ENCODE results near the gene LRRC10B.
"Not testable (repeated sequence)": the region's sequence is repeated elsewhere in the genome, so short reads cannot be mapped to it uniquely, and the experiment has no call there.

Gene LRRC10B

DNA sequence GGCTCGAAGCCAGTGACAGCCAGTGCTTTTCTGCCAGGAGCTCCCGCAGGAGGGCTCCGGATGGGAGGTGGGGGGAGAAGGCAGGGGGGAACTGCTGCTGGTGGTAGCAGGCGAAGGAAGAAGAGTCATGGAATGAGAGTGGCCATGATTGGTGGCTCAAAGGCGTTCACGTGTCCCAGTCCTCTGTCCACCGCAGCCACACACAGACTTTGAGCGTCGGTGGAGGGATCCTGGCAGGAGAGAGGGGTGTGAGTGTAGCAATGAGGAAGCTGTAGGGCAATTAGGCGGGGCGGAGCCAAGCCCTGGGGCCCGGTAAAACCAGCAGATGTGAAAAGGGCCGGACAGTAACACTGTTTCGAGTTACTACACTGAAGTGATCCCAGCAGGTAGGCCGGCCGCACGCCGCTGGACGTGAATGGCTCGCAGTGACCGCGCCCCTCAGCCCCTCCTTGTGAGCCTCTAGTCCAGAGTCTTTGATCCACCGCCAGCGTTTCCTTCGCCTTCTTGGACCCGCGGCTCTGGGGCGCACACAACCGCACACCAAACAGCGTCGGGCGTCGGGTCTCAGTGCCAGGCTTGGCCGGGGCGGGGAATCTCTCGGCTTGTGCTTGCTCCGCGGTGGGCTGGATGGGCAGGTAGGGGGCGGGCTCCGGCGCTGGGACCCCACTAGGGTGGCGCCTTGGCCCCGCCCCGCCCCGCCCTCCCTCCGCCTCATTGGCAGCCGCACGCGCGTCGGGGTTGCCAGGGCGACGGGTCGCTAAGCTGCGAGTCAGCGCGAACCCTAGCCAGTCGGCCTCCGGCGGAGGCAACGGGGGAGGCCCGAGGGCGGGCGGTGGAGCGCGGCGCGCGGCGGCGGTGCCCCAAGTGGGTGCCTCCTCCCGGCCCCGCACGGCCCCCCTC lies at the start of gene LRRC10B:
LRRC10B (plus strand) TSS at position 788 of the 900 bp plus-strand sequence. CDS start 250 bp downstream, outside the sequence.
- no peak for DNase-seq

GRCh38 chr11:61460474-61460881 lies 48.1 kb upstream of the LRRC10B start:
- DNase-seq, result peak; percentile 31

- DNase-seq, result no peak
Measured at GRCh38 chr11:61460986-61461385, 47.6 kb upstream of the LRRC10B start.

GRCh38 chr11:61467602-61468001 lies 40.9 kb upstream of the LRRC10B start:
- DNase-seq, result not testable (repeated sequence)

DNA sequence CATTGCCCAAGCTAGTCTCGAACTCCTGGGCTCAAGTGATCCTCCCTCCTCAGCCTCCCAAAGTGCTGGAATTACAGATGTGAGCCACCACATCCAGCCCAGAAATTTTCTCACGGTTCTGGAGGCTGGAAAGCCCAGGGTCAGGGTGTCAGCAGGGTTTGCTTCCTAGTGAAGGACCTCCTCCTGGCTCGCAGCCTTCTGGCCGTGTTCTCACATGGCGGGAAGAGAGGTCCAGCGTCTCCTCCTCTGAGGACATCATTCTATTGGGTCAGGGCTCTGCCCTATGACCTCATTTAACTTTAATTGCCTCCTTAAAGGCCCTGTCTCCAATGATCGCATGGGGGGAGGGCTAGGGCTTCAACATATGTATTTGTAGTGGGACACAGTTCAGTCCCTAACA lies 40.5 kb upstream of the LRRC10B start:
- DNase-seq, result no peak

DNA sequence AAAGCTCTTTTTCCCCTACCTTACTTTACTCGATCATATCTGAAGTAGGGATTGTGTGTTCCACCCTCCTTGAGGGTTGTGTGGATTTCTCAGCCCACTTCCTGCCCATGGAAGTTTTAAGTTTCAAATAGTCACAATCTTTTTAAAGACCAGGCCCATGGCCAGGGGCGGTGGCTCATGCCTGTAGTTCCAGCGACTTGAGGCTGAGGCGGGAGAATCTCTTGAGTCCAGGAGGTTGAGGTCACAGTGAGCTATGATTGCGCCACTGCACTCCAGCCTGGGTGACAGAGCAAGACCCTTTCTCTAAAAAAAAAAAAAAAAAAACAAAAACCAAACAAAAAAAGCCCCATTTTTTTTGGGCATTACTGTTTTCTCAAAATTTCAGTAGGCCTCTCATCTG lies 36.3 kb upstream of the LRRC10B start:
- DNase-seq, result no peak

DNA sequence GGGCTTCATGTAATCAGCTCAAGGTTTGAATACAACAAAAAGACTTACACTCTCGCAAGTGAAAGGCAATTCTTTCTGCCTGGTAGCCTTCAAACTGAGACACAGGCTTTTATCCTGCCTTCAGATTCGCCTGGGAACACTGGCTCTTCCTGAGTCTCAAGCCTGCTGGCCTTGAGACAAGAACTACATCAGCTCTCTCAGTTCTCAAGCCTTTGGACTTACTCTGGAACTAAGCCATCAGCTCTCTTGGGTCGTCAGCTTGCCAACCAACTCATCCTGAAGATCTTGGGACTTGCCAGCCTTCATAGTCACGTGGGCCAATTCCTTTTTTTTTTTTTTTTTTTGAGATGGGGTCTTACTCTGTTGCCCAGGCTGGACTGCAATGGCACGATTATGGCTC lies 35.7 kb upstream of the LRRC10B start:
- no peak for DNase-seq

GRCh38 chr11:61473370-61474012 lies 35.1 kb upstream of the LRRC10B start:
- DNase-seq, result no peak

DNA sequence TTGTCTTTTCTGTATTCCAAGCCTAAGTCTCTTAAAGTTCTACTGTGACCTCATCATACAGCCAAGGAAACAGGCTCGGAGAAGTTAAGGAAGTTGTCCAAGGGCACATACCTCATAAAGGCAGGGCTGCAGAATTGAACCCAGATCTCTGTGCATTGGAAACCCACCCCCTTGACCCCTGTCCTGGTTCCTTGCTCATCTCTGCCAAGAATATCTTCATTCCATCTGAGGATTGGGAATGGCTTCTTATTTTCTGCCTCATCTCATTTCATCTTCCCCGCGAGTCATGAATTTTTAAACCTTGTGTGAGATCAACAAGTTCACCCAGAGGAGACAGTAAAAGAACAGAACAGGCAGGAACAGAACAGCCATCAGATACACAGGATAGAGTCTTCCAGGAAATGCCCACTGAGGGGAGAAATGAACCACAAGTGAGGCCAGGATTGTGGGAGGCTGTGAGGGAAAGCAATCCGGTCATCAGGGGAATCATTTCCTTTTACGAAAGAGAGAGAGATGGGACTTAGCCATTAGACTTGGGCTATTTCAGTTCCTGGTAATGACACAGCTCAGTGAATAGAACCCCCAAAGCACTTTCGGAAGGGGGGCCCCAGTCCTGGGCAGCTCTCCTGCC lies 34.4 kb upstream of the LRRC10B start:
- no peak for DNase-seq

DNA sequence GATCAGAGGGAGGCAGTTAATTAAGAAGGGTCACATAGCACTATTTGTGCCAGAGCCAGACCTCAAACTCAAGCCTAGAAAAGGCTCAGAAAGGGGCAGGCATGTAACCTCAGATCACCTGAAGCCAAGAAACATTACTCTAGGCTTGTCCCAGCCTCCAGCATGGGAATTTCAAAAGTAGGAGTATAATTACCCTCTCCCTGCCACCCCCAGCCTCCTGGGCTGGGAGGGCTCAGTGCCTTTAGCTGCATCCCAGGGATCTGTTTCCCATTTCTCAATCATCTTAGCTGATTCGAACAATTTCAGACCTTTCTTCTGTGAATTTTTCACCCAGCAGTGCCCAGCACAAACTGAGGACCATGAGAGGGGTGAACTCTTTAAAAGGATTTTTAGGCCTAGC lies 33.1 kb upstream of the LRRC10B start:
- DNase-seq, result no peak

DNA sequence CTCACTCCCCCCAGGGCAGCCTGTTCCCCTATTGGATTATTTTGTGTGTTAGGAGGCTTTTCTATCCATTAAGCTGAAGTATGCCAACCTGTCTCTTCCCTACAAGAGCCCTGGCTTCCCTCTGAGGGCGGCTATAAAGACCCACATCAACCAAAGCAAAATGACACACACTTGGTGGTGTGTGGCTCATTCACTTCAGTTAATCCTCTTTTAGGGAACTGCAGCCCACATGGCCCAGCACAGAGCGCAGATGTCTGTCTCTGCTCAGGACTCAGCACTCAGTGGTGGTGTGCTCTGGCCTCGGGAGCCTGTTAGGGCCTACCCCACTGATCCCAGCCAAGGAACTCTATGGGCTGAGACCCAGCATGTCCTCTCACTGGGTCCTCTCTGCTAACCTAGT lies 32.2 kb upstream of the LRRC10B start:
- DNase-seq, result no peak

DNA sequence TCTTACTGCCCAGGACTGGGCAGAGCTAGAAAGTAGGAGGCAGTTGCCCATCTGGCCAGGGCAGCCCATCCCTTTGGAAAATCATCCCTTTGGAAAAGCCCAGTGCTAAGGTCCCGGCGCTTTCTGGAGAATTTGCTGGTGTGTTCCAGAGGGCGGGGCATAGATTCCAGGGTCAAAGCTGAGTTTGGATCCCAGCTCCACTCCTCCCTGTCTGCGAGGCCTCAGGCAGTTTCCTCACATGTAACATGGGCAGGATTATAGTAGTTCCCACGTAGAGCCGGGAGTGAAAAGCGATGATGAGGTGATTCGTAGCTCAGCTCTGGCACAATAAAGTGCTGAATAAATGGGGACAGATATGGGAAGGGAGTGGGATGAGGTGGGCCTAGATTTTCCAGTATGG lies 31.4 kb upstream of the LRRC10B start:
- DNase-seq, result no peak

DNA sequence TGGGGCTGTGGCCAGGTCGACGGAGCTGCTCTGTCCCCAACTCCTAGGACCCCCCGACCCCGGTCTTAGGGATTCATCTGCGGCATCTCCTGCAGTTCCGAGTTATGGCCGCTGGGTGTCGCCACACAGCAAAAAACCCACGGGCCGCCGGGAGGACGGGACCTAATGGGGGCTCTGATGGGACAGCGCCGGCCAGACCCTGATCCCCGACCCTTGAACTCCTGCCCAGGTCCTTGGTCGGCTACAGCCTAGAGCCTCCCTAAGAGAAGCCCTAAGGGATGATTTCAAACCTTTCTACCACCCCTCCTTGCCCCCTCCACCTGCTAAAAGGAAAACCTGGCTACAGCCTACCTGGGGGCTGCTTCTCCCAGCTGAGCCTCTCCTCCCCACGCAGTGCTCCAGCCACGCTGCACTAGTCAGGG lies 30.8 kb upstream of the LRRC10B start:
- DNase-seq, result no peak

- DNase-seq, result not testable (repeated sequence)
Measured at GRCh38 chr11:61479360-61480058, 29.0 kb upstream of the LRRC10B start.

- no peak for DNase-seq
Measured at GRCh38 chr11:61480261-61480993, 28.1 kb upstream of the LRRC10B start.

DNA sequence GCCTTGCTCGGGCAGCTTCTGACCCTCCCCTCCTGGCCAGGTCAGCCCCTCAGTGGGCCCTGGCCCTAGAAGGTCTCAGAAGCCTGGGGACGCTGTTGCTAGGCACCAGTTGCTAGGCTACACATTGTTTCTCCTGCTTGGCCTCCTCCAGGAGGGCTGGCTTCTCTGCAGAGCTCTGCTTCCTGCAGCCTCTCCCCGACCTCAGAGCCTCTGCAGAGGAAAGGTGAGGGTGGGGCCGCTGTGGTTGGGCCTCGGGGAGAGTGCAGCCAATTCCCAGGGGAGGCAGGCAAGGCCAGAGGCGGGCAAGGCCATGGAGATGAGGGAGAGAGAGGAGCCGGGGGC lies 27.6 kb upstream of the LRRC10B start:
- DNase-seq, result no peak

DNA sequence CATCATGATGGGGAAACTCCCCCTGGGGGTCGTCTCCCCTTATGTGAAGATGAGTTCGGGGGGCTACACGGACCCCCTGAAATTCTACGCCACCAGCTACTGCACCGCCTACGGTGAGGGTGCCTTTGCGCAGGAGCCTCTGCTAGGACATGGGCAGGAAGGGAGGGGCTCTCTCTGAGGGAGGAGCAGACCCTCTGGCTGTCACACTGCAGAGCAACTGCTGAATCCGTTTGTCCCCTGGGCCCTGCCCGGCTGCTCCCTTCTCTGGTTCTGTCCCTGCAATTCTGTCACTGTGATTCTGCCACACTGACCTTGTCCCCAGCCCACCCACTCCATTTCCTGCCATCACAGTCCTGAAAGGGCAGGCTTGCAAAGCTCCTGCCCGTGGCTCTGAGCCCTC lies 26.7 kb upstream of the LRRC10B start:
- DNase-seq, result no peak

GRCh38 chr11:61482513-61482912 lies 26.0 kb upstream of the LRRC10B start:
- no peak for DNase-seq

DNA sequence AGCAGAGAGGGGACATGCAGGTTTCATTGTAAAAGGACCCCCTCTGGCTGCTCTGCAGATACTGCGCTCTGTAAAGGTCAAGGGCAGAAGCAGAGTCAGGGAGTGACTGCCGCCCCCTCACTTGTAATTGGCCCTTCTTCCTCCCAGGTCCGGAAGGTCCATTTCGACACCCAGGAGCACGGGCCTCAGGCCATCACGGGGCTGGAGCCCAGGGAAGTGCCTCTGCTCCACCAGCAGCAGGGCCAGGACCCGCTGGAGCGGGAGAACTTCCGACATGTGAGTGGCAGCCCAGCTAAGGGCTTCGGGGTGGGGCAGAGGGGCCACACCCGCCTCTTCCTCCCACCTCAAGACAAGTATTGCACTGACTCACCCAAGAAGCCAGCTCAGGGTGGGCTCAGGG lies 24.0 kb upstream of the LRRC10B start:
- no peak for DNase-seq

DNA sequence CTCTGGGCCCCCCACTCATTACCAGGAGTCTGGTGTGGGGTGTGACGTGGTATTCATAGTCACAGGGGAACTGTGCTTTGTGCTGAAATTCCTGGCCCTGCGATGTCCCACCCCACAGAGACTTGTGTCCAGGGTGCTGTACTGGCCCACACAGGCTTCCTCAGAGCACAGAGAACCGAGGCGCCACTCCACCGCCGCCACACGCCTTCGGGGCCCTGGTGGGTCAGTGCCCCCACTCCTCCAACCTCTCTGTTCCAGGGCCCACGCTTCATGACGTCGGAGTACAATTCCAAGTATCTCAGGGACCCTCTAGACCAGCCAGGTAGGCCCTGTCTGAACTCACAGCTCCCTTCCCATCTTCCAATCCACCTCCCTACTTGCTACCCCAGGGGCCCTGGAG lies 23.5 kb upstream of the LRRC10B start:
- no peak for DNase-seq

DNA sequence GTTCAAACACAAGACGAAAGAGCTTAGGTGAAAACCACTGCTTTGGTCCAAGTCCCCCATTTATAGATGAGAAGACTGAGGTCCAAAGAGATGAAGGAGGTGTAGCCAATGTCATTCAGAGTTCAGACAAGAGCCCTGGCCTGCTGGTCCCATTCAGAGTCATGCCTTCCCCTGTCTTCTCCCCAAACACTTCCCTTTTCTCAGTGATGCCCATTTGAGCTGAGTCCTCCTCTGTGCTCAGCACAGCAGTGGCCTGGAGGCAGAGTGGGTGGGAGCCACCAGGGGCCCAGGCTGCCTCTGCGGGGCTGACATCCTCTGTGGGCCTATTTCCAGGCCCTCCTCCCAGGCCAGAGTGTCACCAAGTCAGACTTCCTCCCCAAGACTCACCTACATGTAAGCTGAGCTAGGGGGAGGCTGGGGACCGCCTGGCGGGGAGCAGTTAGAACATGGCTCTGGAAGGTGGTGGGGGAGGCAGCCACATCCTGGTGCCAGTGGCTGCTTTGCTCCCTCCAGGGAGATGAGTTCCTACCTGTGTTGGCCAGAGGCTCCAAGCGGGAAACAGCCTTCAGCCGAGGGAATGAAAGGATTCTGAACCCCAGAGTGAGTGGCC lies 22.4 kb upstream of the LRRC10B start:
- DNase-seq, result no peak

DNA sequence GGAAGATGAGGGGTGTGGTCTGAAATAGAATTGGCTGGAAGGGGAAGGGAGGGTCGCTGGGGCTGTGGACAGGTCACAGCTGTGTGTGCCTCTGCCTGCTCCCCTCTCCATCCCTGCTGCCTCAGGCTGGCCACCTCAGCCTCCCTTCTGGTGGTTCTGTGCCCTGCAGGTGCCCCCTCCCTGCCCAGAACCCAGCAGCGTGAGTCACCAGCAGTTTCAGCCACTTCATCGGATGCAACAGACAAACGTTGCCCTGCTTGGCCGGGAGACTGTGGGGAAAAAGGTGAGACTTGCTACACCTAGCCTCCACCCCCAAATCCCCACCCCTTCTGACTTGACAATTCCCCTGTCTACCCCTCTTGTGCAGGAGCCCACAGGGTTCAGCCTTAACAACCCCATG lies 21.8 kb upstream of the LRRC10B start:
- DNase-seq, result no peak

All from NCI-H524 treated with DMSO at 0.1 percent for 48 hours (cell line).